22Rv1 (cell line): Measurements from ENCODE around the gene SLCO2B1.

Experiments
- ZFX ChIP-seq: fragments of 450-650 bp; IDR thresholded peaks from 2 replicates; pipeline ENCODE4 v1.6.1; 2017; ENCODE audit warnings: antibody characterized with exemption, borderline replicate concordance
- TF ChIP-seq, protein P1 (sequence below): fragments of 450-650 bp; IDR thresholded peaks from 2 replicates; pipeline ENCODE4 v1.5.1; 2017; ENCODE audit warnings: mild to moderate bottlenecking

- TF ChIP-seq ZFX = no peak
- TF ChIP-seq, protein P1, sequence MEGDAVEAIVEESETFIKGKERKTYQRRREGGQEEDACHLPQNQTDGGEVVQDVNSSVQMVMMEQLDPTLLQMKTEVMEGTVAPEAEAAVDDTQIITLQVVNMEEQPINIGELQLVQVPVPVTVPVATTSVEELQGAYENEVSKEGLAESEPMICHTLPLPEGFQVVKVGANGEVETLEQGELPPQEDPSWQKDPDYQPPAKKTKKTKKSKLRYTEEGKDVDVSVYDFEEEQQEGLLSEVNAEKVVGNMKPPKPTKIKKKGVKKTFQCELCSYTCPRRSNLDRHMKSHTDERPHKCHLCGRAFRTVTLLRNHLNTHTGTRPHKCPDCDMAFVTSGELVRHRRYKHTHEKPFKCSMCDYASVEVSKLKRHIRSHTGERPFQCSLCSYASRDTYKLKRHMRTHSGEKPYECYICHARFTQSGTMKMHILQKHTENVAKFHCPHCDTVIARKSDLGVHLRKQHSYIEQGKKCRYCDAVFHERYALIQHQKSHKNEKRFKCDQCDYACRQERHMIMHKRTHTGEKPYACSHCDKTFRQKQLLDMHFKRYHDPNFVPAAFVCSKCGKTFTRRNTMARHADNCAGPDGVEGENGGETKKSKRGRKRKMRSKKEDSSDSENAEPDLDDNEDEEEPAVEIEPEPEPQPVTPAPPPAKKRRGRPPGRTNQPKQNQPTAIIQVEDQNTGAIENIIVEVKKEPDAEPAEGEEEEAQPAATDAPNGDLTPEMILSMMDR = no peak
These were observed 47.4 kb upstream of the SLCO2B1 start for GRCh38 chr11:75103380-75104026.
